ENCODE results near the gene AICDA. TPM values are rescaled to one million over a fixed set of nuclear protein-coding genes. Genes with fewer than 3 reads are reported as not detected.

AICDA gene
- total and polyA plus RNA-seq, 2 of the 13 experiments (the other 11 are each of a cell fraction or from before 2014, with no cell fraction given) = not detected

GRCh38 chr12:8606890-8607289 lies 5.8 kb downstream of the AICDA start:
- FAIRE-seq = no peak
- no peak overlapping the region for H2AFZ ChIP-seq (ENCODE audit: low read length)
- TF ChIP-seq CHD4 (IDR thresholded peaks at IDR 0.05; ENCODE audit: borderline replicate concordance, low read length) = no peak
- no peak for TF ChIP-seq ZNF800 (CRISPR knock-in tag; IDR thresholded peaks at IDR 0.05)
- TF ChIP-seq ZMYM3 (CRISPR knock-in tag; IDR thresholded peaks at IDR 0.05) = no peak
- TF ChIP-seq ISL2 (CRISPR knock-in tag; IDR thresholded peaks at IDR 0.05) = no peak
- TF ChIP-seq EEA1 (CRISPR knock-in tag; IDR thresholded peaks at IDR 0.05; ENCODE audit: borderline replicate concordance) = no peak
- TF ChIP-seq SMARCE1 (IDR thresholded peaks at IDR 0.05; ENCODE audit: borderline replicate concordance) = no peak
- no peak for TF ChIP-seq ZNF451 (CRISPR knock-in tag; IDR thresholded peaks at IDR 0.05)
- no peak for TF ChIP-seq NCOA5 (CRISPR knock-in tag; IDR thresholded peaks at IDR 0.05)
- no peak for TF ChIP-seq ZBTB14 (CRISPR knock-in tag; IDR thresholded peaks at IDR 0.05)
- no peak for TF ChIP-seq SMYD3 (CRISPR knock-in tag; IDR thresholded peaks at IDR 0.05)
- TF ChIP-seq FOXJ3 (CRISPR knock-in tag; IDR thresholded peaks at IDR 0.05; ENCODE audit: borderline replicate concordance) = no peak
- no peak for TF ChIP-seq ZNF709 (CRISPR knock-in tag; IDR thresholded peaks at IDR 0.05)
- no peak for TF ChIP-seq ONECUT2 (CRISPR knock-in tag; IDR thresholded peaks at IDR 0.05)
- TF ChIP-seq ZC3H4 (CRISPR knock-in tag; IDR thresholded peaks at IDR 0.05; ENCODE audit: borderline replicate concordance) = no peak
- WGBS (ENCODE audit: low lambda C conversion rate) = 12% methylated on average over 6 of the region's 6 CpGs
- no TSS peak for BruUV-seq (replicated peaks)
- H3K79me2 ChIP-seq (ENCODE audit: insufficient read depth, low read length) = no peaks in the 10 kb centered on the region
- no peaks in the 10 kb centered on the region for H3K9me3 ChIP-seq (ENCODE audit: low read length)
- ATAC-seq = no peak
- peaks cover 0 to 20% of the 10 kb centered on the region in 2 experiments; a peak in 3 of 5 replicates for H3K27me3 ChIP-seq (ENCODE audit: control insufficient read depth in 1 of 2, insufficient read depth in 2 of 2, low read length in 2 of 2)
- CTCF ChIA-PET (ENCODE audit: low intra/inter-chr PET ratio, low total read pairs) = no interaction called here
- H3K27ac ChIP-seq (ENCODE audit: extremely low read length, insufficient read depth, low read length) = no peak overlapping the region
- no peaks in the 10 kb centered on the region for H4K20me1 ChIP-seq (ENCODE audit: insufficient read depth, low read length)
- H3K4me2 ChIP-seq (ENCODE audit: low read depth, low read length) = no peak overlapping the region
- H3K36me3 ChIP-seq (replicated peaks in 1 of 2; ENCODE audit: control insufficient read depth in 1 of 2, insufficient read depth in 2 of 2, low read length in 2 of 2) = no peaks in the 10 kb centered on the region
- intact Hi-C loops (cut with micrococcal nuclease; ENCODE audit: unreplicated experiment) (no loop called here), in situ Hi-C loops (cut with HindIII; ENCODE audit: extremely low pct_ligation_motif_present, low pct_unique_long_range_greater_than_20kb) (loop anchor here (10.0 kb wide), 1 partner anchor 62 kb away; the partner anchor contains the start of gene CLEC4E)
- POLR2A ChIA-PET = no interaction called here
- DNase-seq (ENCODE audit: low spot score) = no peak
- no peak overlapping the region for H3K9ac ChIP-seq (ENCODE audit: insufficient read depth, low read depth, low read length)
- no peaks in the 10 kb centered on the region for H3K4me1 ChIP-seq (ENCODE audit: insufficient read depth, low read length)
- no peak overlapping the region for H3K4me3 ChIP-seq (replicated peaks in 1 of 3; ENCODE audit: insufficient read depth in 1 of 3, low read depth in 2 of 3, low read length in 3 of 3)
